Measurements from ENCODE around the gene COP1. TPM values are rescaled to one million over a fixed set of nuclear protein-coding genes. Genes with fewer than 3 reads are reported as not detected.
"Not testable (repeated sequence)": the region's sequence is repeated elsewhere in the genome, so short reads cannot be mapped to it uniquely, and the experiment has no call there.

COP1 gene
- total RNA-seq, 6 experiments from 2014 or later = 19.7 to 33.7 (median 20.9) TPM

GRCh38 chr1:176032040-176032645 lies 174.9 kb downstream of the COP1 start:
- Histone ChIP-seq H3K27ac (no peak overlapping the region), H3K4me1 (peaks cover 0 to 9% (median 4%) of the 10 kb centered on the region in 4 donors), H3K9me3 (no peaks in the 10 kb centered on the region), H3K36me3 (no peaks in the 10 kb centered on the region), H3K4me3 (no peak overlapping the region), H3K27me3 (no peaks in the 10 kb centered on the region)
- WGBS (ENCODE audit: insufficient coverage, low coverage, low lambda C conversion rate, missing lambda C conversion rate) = 92% methylated on average over 2 of the region's 2 CpGs
- ATAC-seq = no peak
- TF ChIP-seq CTCF (IDR thresholded peaks at IDR 0.05) (no peak), POLR2A (IDR thresholded peaks at IDR 0.05) (no peak)
- DNase-seq = no peak
- intact Hi-C loops (cut with DNase I) = no loop called here

GRCh38 chr1:176029609-176030008 lies 177.5 kb downstream of the COP1 start:
- intact Hi-C loops (cut with DNase I) = no loop called here
- H3K36me3 ChIP-seq = no peaks in the 10 kb centered on the region
- TF ChIP-seq POLR2A (IDR thresholded peaks at IDR 0.05) (no peak), CTCF (IDR thresholded peaks at IDR 0.05) (no peak)
- H3K4me3 ChIP-seq = no peak overlapping the region
- ATAC-seq = no peak
- H3K27me3 ChIP-seq = no peaks in the 10 kb centered on the region
- no peaks in the 10 kb centered on the region for H3K9me3 ChIP-seq
- peaks cover 0 to 9% (median 4%) of the 10 kb centered on the region in 4 donors for H3K4me1 ChIP-seq
- whole genome bisulfite sequencing (ENCODE audit: insufficient coverage, low coverage, low lambda C conversion rate, missing lambda C conversion rate) = 93% methylated on average over 2 of the region's 2 CpGs
- no peak overlapping the region for H3K27ac ChIP-seq
- DNase-seq = no peak

GRCh38 chr1:176029155-176029554 lies 177.9 kb downstream of the COP1 start:
- no peak for ATAC-seq
- TF ChIP-seq POLR2A (IDR thresholded peaks at IDR 0.05) (no peak), CTCF (IDR thresholded peaks at IDR 0.05) (no peak)
- H3K9me3 ChIP-seq = no peaks in the 10 kb centered on the region
- H3K27ac ChIP-seq = no peak overlapping the region
- H3K4me1 ChIP-seq = peaks cover 0 to 6% (median 3%) of the 10 kb centered on the region in 4 donors
- intact Hi-C loops (cut with DNase I) = no loop called here
- H3K4me3 ChIP-seq = no peak overlapping the region
- no peaks in the 10 kb centered on the region for H3K27me3 ChIP-seq
- H3K36me3 ChIP-seq = no peaks in the 10 kb centered on the region
- no peak for DNase-seq

- DNase-seq; H3K27me3 ChIP-seq; H3K4me3 ChIP-seq; intact Hi-C loops (cut with DNase I); ATAC-seq; H3K4me1 ChIP-seq; H3K9me3 ChIP-seq; H3K36me3 ChIP-seq; H3K27ac ChIP-seq: not testable (repeated sequence)
- WGBS (ENCODE audit: insufficient coverage, low coverage, low lambda C conversion rate, missing lambda C conversion rate) = 89% methylated on average over 4 of the region's 4 CpGs
Measured at GRCh38 chr1:176027934-176028333, 179.2 kb downstream of the COP1 start.

- DNase-seq (no peak), ATAC-seq (no peak)
- no peaks in the 10 kb centered on the region for H3K4me1 ChIP-seq
- H3K9me3 ChIP-seq = no peaks in the 10 kb centered on the region
- H3K27me3 ChIP-seq = no peaks in the 10 kb centered on the region
- no peaks in the 10 kb centered on the region for H3K36me3 ChIP-seq
- 81% methylated on average over 3 of the region's 3 CpGs for WGBS (ENCODE audit: insufficient coverage, low coverage, low lambda C conversion rate, missing lambda C conversion rate)
- no peak overlapping the region for H3K4me3 ChIP-seq
- intact Hi-C loops (cut with DNase I) = no loop called here
- H3K27ac ChIP-seq = no peak overlapping the region
- TF ChIP-seq CTCF (IDR thresholded peaks at IDR 0.05) (no peak), POLR2A (IDR thresholded peaks at IDR 0.05) (no peak)
Measured at GRCh38 chr1:176022574-176022973, 184.5 kb downstream of the COP1 start.

Data from right lobe of liver (tissue), 6 donors.